PFSK-1 (cell line): Measurements from ENCODE around the gene DOCK9.

Source experiments
- FOXP2 ChIP-seq: optimal IDR thresholded peaks from 2 replicates; pipeline ENCODE3; 2011; ENCODE audit warnings: borderline replicate concordance, control low read depth, inconsistent platforms; ENCODE audit not compliant: insufficient read depth; ENCODE audit errors: extremely low read length, extremely low read depth
- POLR2AphosphoS5 ChIP-seq: IDR thresholded peaks from 2 replicates; pipeline ENCODE4 v1.6.1; 2012; ENCODE audit warnings: low read depth, mild to moderate bottlenecking, control low read depth, low read length, moderate library complexity
- REST ChIP-seq, 2 experiments: IDR thresholded peaks; 2 replicates each; pipeline versions ENCODE4 v1.6.1 to v1.8.0; 2011 to 2012; ENCODE audit warnings: low read depth in 2 of 2, low read length in 2 of 2, control low read depth in 1 of 2, inconsistent platforms in 1 of 2, mild to moderate bottlenecking in 1 of 2, moderate library complexity in 1 of 2; ENCODE audit not compliant: insufficient read depth in 1 of 2
- SIN3A ChIP-seq: IDR thresholded peaks from 2 replicates; pipeline ENCODE4 v1.6.1; 2012; ENCODE audit warnings: mild to moderate bottlenecking, low read length, moderate library complexity, borderline replicate concordance; ENCODE audit not compliant: insufficient read depth
- TAF1 ChIP-seq: IDR thresholded peaks from 2 replicates; pipeline ENCODE4 v1.6.1; 2012; ENCODE audit warnings: low read length, control low read depth, borderline replicate concordance; ENCODE audit not compliant: insufficient read depth

DNA sequence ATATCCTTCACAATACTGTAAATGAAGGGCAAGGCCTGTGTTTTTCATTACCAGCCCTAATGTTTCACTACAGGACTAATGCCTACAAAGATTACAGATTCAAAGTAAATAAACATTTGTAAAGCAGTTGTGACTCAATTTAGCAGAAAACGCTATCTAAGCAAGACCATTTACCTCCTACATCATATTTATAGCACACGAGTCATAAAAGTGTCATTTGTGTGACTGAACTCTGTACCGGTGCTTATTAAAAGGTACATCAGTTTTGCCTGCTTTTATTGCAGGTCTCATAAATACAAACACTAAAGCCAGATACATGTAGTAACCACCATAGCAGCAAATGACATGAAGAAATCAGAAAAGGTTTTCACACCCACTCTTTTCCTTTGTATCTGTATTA, 163.9 kb downstream of the DOCK9 start:
- no peak for TF ChIP-seq POLR2AphosphoS5
- no peak for TF ChIP-seq SIN3A
- no peak for TF ChIP-seq REST (IDR thresholded peaks at IDR 0.05; ENCODE audit: insufficient read depth in 1 of 2, low read depth in 2 of 2, low read length in 2 of 2)
- TF ChIP-seq FOXP2 = no peak
- TF ChIP-seq TAF1 = no peak
